ENCODE results near the gene LACTBL1.
A peak's percentile ranks its signal among the peaks of the same experiment; 100 is the strongest.
"Not testable (repeated sequence)": the region's sequence is repeated elsewhere in the genome, so short reads cannot be mapped to it uniquely, and the experiment has no call there.

LACTBL1 gene

DNA sequence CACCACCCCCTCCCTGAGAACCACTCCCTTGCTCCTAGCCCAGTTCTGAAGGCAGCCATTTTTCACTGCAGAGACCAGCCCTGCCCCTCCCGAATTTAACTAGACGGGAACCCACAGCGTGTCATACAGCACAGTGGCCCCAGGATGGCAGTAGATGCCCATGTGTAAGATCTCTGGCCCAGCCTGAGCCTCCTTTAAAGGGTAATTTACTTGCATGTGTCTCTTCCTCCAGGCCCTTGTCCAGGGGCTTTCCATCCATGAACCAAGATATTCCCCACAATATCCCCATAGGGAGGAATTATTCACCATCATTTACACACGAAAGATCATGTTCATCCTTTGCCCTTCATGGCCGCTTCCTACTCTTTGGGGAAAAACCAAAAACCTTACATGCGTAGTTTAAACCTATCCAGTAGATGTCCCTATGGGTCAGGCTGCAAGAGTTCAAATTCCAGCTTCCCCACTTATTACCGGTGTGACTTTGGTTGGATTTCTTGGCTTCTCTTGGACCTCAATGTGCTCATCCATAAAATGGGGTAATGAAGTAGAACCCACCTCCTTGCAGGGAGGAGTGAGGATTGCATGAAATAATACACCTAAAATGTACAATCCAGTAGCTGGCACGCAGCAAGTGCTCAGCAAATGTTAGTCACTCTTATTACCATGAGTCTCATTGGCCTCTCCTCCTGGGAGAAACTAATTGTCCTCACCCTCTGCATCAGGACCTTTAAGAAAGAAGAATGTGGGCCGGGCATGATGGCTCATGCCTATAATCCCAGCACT, 4.0 kb upstream of the LACTBL1 start:
- DNase-seq = peak; percentile 35

DNA sequence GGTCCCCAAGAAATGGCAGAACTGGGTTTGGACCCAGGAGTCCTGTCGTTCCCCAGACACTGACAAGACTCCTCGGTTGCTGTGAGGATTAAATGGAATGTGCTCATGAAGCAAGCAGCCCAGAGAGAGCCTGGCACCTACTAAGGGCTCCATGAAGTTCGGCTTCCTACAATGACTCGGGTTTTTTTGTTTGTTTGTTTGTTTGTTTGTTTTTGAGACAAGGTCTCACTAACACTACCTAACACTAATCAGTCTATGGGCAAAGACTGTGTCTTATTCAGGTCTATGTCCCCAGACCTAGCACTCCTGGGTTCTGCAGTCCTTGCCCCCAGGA, 3.4 kb upstream of the LACTBL1 start:
- no peak for DNase-seq

DNA sequence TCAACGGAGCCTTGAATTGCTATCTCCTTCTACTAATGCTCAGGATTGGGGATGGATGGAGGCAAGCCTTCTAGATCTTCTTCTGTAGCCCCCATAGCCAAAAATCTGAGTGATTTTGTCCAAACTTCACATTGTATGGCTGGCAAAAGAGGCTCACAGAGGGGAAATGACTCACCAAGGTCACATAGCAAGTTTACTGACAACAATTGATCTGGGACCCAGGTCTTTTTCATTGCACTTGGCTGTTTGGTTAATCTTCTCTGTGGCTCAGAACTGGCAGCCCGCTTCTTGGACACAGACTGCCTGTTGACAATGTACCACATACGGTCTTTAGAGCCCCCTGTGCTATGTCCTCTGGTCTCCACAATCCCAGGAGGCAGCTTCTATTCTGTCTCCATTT, 3.0 kb upstream of the LACTBL1 start:
- no peak for DNase-seq

DNA sequence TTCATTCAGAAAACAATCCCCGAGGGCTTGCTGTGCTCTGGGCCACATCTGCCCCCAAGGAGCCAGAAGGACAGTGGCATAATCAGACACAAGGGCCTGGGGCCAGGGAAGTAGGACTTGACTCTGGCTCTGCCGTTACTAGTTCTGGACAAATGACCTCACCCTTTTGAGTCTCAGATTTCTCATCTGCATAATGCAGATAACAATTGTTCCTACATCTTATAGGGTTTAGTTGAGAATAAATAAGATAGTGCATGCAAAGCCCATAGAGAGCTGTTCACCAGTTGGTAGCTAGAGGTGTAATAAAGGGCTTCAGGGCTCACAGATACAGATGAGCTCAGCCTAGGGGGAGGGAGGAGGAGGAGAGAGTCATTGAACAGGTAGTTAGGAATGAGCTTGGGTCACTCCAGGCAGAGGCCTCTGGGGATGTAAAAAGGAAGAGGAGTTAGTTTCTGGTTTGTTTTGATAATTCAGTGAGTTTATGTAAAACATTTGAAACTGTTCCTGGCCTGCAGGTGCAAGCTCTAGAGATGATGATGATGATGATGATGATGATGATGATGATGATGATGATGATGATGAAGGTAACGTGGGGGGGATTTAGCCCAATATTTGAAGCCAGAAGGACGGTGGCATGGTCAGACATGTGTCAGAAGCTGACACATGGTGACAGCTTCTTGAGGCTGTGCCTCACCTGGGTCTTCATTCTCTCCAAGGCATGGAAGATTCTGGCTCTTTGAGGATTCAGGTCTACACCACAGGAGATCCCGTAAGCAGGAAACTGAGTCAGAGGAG, 858 bp downstream of the LACTBL1 start:
- DNase-seq = no peak

DNA sequence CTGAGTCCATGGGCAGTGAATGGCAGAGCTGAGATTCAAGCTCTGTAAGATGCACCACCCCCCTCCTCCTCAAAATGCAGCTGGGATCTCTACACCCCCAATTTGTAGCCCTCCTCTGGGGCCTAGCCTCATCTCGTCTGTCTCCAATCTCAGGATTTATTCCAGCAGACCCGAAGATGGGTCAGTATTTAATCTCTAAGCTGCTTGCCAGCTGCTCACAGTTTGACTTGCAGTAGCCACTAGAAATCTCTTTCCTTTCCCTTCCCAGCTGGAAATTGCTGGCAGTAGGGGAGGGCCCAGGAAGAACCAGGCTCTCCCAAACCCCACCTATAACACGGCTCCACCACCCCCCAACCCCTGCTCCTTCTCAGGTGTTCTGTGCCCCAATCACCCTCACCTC, 1.5 kb downstream of the LACTBL1 start:
- no peak for DNase-seq

DNA sequence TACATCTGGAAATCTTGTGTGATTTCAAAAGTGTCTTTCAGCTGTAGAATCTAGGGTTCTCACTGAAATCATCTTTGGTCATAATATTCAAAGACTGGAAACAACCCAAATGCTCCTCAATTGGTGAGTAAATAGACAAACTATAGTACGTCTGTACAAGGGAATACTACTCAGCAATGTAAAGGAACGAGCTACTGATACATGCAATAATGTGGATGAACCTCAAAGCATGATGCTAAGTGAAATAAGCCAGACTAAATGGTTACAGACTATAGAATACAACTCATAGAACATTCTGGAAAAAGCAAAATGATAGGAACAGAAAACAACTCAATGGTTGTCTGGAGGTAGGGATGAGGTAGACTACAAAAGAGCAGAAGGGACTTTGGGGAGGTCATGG, 2.6 kb downstream of the LACTBL1 start:
- DNase-seq = no peak

DNA sequence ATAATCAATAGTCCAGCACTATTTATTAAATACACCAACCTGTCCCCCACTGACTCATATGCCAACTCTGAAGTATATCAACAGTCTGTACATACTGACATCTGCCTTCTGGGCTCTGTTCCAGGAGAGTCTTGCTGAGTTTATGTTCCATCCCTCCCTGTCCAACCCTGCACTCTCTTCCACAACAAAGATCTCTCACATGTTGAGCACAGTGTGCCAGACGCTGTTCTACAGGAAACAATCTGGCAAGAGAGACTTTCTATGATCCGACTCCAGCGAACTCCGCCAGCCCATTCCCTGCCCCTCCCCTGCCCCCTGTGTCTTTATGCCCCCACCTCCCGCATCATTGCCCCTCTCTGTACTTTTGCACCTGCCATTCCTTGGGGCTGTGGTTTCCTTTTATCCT, 3.4 kb downstream of the LACTBL1 start:
- DNase-seq = no peak

DNA sequence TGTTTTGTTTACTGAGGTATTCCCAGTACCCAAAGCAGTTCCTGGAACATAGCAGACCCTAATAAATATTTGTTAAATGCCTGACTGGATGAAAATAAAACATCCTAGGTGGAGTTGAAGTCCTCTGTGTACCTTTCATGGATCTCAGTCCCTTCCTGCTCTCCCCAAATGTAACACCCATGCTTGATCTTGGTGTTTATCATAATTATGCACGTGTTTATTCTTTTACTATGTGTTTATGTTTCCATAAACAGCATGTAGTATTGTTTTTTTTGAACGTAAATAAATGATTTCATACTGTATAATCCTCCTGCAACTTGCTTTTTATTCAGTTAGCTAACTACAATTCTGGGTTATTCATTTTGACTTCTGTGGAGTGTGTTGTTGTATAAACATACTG, 4.8 kb downstream of the LACTBL1 start:
- no peak for DNase-seq

DNA sequence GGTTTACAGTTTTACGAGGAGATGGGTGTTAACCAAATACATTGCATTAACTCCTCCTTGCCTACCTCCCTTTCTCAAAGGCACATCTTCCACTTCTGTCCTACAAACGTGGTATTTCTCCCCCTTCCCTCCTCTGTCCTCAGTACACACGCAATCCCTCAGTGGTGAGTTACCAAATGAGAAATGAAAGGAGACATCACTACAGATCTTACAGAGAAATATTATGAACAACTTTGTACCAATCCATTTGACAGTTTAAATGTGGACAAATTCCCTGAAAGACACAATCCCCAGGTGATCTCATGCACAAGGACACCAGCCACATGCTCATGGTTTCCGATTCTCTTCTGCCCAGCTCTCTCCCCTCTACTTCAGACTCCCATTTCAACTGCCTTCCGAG, 6.4 kb downstream of the LACTBL1 start:
- no peak for DNase-seq

DNA sequence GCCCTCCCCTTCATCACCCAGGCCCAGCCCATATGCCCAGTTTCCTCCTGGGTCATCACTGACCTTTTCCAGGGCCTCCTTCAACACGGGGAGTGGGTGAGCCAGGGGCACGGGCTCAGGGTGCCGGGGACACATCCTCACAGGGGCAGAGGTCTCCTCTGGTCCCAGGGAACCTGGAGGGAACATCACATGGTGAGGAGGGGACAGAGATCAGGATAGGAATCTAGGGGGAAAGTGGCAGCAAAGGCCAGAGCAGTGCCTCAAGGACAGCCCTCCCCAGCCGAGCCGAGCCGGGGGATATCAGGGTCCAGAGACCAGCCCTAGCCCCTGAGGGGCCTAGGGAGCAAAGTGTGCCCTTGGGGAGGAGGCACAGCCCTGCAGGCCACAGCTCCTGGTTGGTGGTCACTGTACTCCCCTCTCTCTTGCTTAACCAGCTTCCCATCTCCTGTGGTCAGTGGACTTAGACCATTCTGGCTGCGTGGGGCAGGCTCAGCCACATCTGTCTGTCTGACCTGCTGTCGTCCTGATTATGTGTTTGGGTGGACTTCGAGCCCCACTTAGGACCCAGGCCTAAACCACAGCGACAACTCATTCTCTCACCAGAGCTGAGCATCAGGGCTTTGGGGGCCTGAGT, 9.5 kb downstream of the LACTBL1 start:
- DNase-seq = no peak

DNA sequence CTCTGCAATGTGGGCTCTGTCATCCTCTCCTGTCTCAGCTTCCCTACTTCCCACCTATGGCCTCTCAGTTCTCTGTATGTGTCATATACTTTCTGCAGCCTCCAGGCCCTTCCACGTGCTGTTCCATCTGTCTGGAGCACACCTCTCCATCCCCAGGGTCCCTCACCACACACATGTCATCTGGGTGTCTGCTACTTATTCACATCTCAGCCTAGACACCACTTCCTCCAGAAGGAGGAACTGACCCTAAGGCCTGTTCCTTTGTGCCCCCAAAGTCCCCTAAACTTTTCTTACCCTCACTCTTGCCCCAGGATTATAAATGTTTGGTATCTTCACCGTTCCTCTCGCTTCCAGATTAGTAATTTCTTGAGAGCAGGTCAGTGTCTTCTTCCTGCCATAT, 10.1 kb downstream of the LACTBL1 start:
- DNase-seq = no peak

DNA sequence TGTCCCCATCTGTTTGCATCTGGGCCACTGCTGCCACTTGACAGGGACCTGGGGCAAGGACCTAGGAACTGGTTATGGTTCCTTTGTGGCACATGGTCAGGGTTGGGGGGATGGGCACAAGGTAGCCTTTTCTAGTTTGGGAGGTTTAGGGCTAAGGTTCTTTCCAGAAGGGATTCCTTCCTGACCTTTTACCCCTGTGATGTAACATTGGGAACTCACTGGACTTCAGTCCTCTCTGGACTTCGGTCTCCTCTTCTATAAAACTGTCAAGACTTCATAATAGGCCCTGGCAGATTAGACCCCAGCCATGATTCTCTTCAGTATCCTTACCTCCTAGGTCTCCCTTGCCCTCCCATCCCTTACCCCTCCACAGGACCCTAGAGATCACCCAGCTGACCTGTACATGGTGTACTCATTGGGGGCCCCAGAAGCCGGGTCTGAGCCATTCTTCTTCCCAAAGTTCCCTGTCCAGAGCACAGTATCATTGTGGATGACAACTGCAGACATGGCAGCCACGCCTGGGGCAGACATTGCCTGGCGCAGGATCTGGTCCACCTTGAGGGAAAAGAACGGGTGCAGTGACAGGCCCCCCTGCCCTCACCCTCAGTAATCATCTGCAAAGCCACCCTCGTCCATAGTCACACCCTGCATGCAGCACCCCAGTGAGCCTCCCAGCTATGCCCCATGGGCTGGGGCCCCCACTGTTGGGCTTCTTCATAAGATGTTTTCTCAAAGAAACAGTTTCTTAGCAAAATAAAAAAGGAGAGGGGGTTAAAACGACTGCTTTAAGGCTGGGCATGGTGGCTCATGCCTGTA, 12.9 kb downstream of the LACTBL1 start:
- DNase-seq = no peak

DNA sequence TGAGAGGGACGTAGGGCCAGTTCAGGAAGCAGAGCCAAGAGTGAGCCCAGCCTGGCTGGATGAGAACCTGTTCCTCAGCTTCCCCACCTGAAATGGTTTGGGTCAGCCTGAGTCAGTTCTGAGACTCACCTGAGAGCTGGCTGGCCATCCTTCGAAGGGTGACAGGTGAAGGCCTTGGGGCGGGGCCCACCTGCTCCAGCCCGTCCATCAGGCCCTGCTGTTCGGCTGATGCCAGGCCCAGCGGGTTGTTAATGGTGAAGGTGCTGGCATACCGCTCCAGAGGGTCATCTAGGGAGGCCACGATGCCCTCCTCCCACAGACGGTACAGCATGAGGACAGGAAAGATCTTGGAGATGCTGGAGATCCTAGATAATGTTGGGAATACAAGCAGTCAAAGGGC, 14.1 kb downstream of the LACTBL1 start:
- DNase-seq = no peak

DNA sequence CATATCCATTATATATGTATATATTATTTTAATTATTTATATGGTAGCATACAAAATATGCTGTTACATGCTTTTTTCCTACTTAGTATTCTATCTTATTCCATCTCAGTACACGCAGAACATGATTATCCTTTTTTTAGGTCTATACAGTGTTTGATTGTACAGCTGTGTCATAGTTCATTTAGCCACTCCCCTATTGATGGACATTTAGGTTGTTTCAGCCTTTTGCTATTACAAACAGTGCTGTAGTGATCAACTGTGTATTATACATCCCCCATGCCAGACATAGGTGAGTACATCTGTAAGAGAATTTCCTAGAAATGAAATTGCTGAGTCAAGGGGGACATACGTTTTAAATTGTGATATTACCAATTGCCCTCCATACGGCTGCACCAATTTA, 15.6 kb downstream of the LACTBL1 start:
- no peak for DNase-seq

DNA sequence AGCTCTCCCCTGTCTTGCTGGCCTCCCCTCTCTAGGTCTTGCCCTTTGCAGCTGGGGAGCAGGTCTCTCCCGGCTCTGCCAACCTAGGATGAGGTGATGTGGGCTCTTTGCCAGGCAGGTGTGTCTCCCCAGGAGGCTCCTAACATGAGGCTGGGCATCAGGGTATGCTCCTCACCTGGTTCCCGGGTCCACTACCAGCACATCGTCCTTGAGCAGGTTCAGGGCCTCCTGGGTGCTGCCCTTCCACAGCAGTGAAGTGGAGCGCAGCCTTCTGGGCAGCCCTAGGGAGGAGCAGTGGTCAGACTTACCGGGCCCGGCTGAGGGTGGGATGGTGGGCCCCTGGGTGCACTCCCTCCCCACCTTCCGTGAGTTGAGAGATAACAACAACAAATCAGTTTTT, 17.5 kb downstream of the LACTBL1 start:
- DNase-seq = no peak

DNA sequence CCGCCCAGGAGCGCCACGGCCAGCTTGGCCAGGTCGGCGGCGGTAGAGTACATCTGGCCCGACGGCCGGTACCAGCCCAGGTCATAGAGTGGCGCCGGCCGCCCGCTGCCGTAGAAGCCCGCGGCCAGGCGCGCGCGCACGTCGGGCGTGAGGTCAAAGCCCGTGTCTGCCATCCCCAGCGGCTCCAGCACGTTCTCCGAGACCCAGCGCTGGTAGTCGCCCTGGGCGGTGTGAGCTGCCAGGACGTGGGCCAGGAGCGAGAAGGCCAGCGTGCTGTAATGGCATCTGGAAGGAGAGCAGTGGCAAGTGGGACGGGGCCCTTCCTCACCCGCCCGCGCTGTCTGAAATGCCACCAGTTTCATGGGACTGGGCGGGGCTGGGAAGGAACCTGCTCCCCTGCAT, 18.9 kb downstream of the LACTBL1 start:
- DNase-seq = no peak

DNA sequence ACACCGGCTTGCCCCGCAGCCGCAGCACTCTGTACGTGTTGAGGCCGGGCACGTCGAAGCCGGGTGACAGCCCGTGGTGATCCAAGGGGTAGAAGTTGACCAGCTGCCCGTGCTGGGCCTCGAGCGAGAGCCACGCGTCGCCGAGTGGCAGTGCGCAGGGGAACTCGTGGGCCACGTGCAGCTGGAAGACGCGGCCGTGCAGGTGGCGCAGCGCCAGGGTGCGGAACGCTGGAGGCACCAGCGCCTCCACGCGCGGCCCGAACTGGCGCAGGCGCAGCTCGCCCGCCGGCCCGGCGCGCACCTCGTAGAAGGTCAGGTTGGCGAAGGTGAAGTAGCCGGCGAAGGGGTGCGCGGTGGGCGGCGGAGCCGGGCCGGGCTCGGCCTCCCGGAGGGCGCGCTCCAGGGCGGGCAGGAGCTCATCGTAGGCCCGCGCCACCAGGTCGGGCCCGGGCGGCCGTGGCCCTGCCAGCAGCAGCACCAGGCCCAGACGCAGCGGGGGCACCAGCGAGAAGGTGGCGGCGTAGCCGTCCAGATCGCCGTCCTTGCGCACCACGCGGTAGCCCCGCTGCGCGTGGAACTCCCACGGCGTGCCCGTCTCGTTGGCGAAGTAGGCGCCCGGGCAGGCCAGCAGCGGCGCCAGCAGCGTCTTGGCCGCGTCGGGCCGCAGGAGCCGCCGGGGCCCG, 19.5 kb downstream of the LACTBL1 start:
- no peak for DNase-seq

DNA sequence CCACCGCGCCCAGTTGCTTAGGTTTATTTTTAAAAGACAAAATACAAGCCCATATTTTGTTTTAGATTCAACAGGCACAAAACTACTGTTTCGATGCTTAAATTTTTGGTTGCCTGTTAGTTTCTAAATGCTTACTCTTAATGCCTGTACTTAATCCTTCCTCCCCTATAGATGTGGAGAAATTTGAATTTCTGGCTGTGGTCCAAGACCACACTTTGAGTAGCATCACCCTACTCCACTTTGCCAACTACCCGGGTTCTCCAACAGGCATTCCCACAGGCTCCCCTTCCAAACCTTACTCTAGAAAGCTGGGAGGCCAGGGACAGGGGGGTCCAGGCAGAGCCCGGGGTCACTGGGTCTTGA, 20.0 kb downstream of the LACTBL1 start:
- DNase-seq = no peak

DNA sequence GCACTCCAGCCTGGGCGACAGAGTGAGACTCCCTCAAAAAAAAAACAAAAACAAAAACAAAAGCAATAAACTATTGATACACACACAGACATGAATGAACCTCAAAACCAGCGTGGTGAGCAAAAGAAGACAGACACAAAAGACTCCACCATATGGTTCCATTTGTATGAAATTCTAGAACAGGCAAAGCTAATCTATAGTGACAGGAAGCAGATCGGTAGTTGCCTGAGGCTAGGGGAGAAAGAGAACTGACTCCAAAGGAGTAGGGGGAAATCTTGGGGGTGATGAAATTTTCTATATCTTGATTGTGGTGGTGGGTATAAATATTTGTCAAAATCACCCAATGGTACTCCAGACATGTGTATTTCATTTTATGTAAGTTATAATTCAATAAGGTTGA, 20.9 kb downstream of the LACTBL1 start:
- no peak for DNase-seq

DNA sequence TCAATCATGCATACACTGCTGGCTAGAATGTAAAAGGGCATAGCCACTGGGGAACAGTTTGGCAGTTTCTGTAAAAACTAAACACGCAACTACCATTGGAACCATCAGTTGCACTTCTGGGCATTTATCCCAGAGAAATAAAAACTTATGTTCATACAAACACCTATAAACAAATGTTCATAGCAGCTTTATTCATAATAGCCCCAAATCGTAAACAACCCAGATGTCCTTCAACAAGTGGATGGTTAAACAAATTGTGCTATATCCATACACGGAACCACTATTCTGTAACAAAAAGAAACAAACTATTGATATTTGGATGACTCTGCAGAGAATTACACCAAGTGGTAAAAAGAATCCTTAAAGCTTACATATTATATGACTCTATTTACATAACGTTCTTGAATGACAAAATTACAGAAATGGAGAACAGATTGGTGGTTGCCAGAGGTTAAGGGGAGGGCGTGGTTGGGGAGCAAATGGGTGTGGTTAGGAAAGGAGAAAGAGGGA, 22.8 kb downstream of the LACTBL1 start:
- DNase-seq = no peak

DNA sequence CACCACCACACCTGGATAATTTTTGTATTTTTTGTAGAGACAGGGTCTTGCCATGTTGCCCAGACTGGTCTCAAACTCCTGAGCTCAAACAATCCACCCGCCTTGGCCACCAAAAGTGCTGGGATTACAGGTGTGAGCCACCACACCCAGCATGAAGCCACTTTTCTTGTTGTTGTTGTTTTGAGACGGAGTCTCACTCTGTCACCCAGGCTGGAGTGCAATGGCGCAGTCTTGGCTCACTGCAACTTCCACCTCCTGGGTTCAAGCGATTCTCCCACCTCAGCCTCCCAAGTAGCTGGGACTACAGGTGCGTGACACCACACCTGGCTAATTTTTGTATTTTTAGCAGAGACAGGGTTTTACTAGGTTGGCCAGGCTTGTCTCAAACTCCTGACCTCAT, 27.5 kb downstream of the LACTBL1 start:
- not testable (repeated sequence) for DNase-seq

DNA sequence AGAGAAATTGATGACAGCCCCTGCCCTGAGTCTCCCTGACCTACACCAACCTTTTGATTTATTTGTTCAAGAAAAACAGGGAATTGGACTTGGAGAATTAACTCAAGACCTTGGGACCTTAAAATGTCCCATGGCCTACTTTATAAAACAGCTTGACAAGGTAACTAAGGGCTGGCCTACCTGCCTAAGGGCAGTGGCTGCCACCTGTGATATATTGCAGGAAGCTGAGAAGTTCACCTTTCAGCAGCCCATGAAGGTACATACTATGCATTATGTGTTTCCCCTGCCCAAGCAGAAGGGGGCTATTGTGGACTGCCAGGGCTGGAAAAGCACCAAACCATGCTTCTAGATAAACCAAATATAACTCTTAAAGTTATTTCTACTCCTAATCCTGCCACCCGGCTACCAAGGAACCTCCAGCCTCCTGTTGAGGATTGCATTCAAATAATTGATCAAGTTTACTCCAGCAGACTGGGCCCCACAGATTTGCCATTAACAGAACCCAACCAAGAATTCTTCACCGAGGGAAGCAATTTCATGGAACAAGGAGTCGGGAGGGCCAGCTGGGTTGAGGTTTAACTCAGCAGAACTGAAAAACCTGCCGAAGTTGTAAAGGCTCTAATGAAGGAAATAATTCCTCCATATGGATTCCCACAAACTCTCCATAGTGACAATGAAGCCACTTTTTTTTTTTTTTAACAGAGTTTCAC, 28.2 kb downstream of the LACTBL1 start:
- no peak for DNase-seq

All from 8988T (cell line).